Hepatocyte (in vitro differentiated cells): ENCODE data around the gene STRA8. TPM values are rescaled to one million over a fixed set of nuclear protein-coding genes. Genes with fewer than 3 reads are reported as not detected.

Source experiments
- DNase-seq: peaks from one replicate; pipeline ENCODE4 v3.0.0-alpha.2; 2016; ENCODE audit warnings: low spot score
- H2AFZ ChIP-seq: fragments of 200-600 bp; sonication (generic); 2 replicates; pipeline ENCODE4 v1.6.0; 2016; ENCODE audit warnings: antibody characterized with exemption, mild to moderate bottlenecking
- H3K27ac ChIP-seq: fragments of 200-600 bp; sonication (generic); 2 replicates; pipeline ENCODE4 v1.5.1; 2016; ENCODE audit warnings: mild to moderate bottlenecking
- H3K27me3 ChIP-seq: fragments of 200-600 bp; sonication (generic); 2 replicates; pipeline ENCODE4 v1.6.1; 2016
- H3K36me3 ChIP-seq: fragments of 200-600 bp; sonication (generic); replicated peaks from 2 replicates; pipeline ENCODE4 v1.5.1; 2016; ENCODE audit warnings: low read depth; ENCODE audit not compliant: insufficient read depth
- H3K4me1 ChIP-seq: fragments of 200-600 bp; sonication (generic); 2 replicates; pipeline ENCODE4 v1.5.1; 2016; ENCODE audit warnings: mild to moderate bottlenecking, moderate library complexity; ENCODE audit not compliant: insufficient read depth
- H3K4me2 ChIP-seq: fragments of 200-600 bp; sonication (generic); 2 replicates; pipeline ENCODE4 v1.6.0; 2016
- H3K4me3 ChIP-seq: fragments of 200-600 bp; sonication (generic); 2 replicates; pipeline ENCODE4 v1.5.1; 2016; ENCODE audit warnings: mild to moderate bottlenecking
- H3K79me2 ChIP-seq: fragments of 200-600 bp; sonication (generic); 2 replicates; pipeline ENCODE4 v1.6.0; 2017; ENCODE audit warnings: mild to moderate bottlenecking
- H3K9me2 ChIP-seq: fragments of 200-600 bp; sonication (generic); replicated peaks from 2 replicates; pipeline ENCODE4 v1.6.0; 2017; ENCODE audit warnings: mild to moderate bottlenecking; ENCODE audit not compliant: insufficient read depth
- H3K9me3 ChIP-seq: fragments of 200-600 bp; sonication (generic); 2 replicates; pipeline ENCODE4 v1.5.1; 2016; ENCODE audit warnings: low read depth, mild to moderate bottlenecking
- H4K20me1 ChIP-seq: fragments of 200-600 bp; sonication (generic); 2 replicates; pipeline ENCODE4 v1.6.0; 2016; ENCODE audit warnings: mild to moderate bottlenecking; ENCODE audit not compliant: insufficient read depth, poor library complexity, severe bottlenecking
- CTCF ChIP-seq: fragments of 200-600 bp; sonication (generic); IDR thresholded peaks from 2 replicates; pipeline ENCODE4 v1.5.1; 2016; ENCODE audit warnings: antibody characterized with exemption, mild to moderate bottlenecking; ENCODE audit not compliant: poor library complexity
- EZH2 ChIP-seq: fragments of 200-600 bp; sonication (generic); IDR thresholded peaks from 2 replicates; pipeline ENCODE4 v1.6.1; 2016; ENCODE audit warnings: antibody characterized with exemption, mild to moderate bottlenecking, borderline replicate concordance
- EZH2phosphoT487 ChIP-seq: fragments of 200-600 bp; sonication (generic); IDR thresholded peaks from one replicate; pipeline ENCODE4 v1.6.1; 2018; ENCODE audit warnings: antibody characterized with exemption, mild to moderate bottlenecking, low read depth, moderate library complexity; ENCODE audit not compliant: unreplicated experiment, severe bottlenecking
- WGBS: methylation state at CpG from one replicate; pipeline ENCODE4 v1.1.6; 2016; ENCODE audit warnings: low lambda C conversion rate; ENCODE audit errors: missing lambda C conversion rate; 5-methylcytosine and 5-hydroxymethylcytosine counted together
- polyA plus RNA-seq: library from polyadenylated mRNA; unstranded; fragments of >200 nt; fragmentation: Nextera tagmentation; extraction: Ambion mirVana; gene quantifications from 2 replicates; pipeline ENCODE4 v1.2.1, GENCODE V29; 2016
- total RNA-seq: library from RNA; depleted of rRNA; stranded (reverse); fragments of >200 nt; gene quantifications from 2 replicates; pipeline ENCODE4 v1.2.3, GENCODE V29; 2014

The STRA8 gene
- total and polyA plus RNA-seq, 2 experiments from 2014 or later = not detected

GRCh38 chr7:135242096-135242684 is 8.6 kb downstream of the STRA8 start:
- TF ChIP-seq CTCF (no peak), EZH2 (no peak), EZH2phosphoT487 (no peak)
- Histone ChIP-seq H4K20me1 (no peaks in the 10 kb centered on the region), H3K9me2 (no peaks in the 10 kb centered on the region), H3K9me3 (no peaks in the 10 kb centered on the region), H3K27me3 (peaks cover 3% of the 10 kb centered on the region), H3K36me3 (no peaks in the 10 kb centered on the region), H3K4me2 (no peak overlapping the region), H3K79me2 (no peaks in the 10 kb centered on the region), H3K27ac (no peak overlapping the region), H3K4me3 (no peak overlapping the region), H3K4me1 (no peaks in the 10 kb centered on the region), H2AFZ (no peak overlapping the region)
- 85% methylated on average over 5 of the region's 5 CpGs for WGBS
- DNase-seq = no peak

- no peak overlapping the region for H3K4me3 ChIP-seq
Observed at GRCh38 chr7:135245226-135246190, 11.9 kb downstream of the STRA8 start.

GRCh38 chr7:135246191-135246825 is 12.7 kb downstream of the STRA8 start:
- Histone ChIP-seq H3K27ac (no peak overlapping the region), H3K27me3 (peaks cover 3% of the 10 kb centered on the region), H3K9me3 (no peaks in the 10 kb centered on the region), H3K4me2 (no peak overlapping the region), H3K36me3 (no peaks in the 10 kb centered on the region), H2AFZ (no peak overlapping the region), H3K4me1 (no peaks in the 10 kb centered on the region), H3K79me2 (no peaks in the 10 kb centered on the region), H3K9me2 (no peaks in the 10 kb centered on the region), H3K4me3 (no peak overlapping the region), H4K20me1 (no peaks in the 10 kb centered on the region)
- DNase-seq = no peak
- WGBS = 98% methylated on average over 43 of the region's 43 CpGs
- TF ChIP-seq CTCF (no peak), EZH2phosphoT487 (no peak), EZH2 (no peak)

More at GRCh38 chr7:135245226-135246190, 11.9 kb downstream of the STRA8 start:
- TF ChIP-seq EZH2 (no peak), CTCF (no peak), EZH2phosphoT487 (no peak)
- no peak overlapping the region for H2AFZ ChIP-seq
- H3K36me3 ChIP-seq = no peaks in the 10 kb centered on the region
- 94% methylated on average over 9 of the region's 9 CpGs for WGBS
- no peaks in the 10 kb centered on the region for H3K9me2 ChIP-seq
- no peaks in the 10 kb centered on the region for H4K20me1 ChIP-seq
- H3K27ac ChIP-seq = no peak overlapping the region
- DNase-seq = no peak
- no peaks in the 10 kb centered on the region for H3K9me3 ChIP-seq
- H3K4me2 ChIP-seq = no peak overlapping the region
- no peaks in the 10 kb centered on the region for H3K79me2 ChIP-seq
- no peaks in the 10 kb centered on the region for H3K4me1 ChIP-seq
- peaks cover 3% of the 10 kb centered on the region for H3K27me3 ChIP-seq
